Urinary bladder (tissue), 4 donors: ENCODE data around the gene OR5B12. TPM values are rescaled to one million over a fixed set of nuclear protein-coding genes. Genes with fewer than 3 reads are reported as not detected.

Source experiments
- DNase-seq: peaks from one replicate; pipeline ENCODE4 v3.0.0-alpha.2; 2015; ENCODE audit errors: extremely low spot score
- H3K27ac ChIP-seq: one replicate; pipeline ENCODE4 v1.5.1; 2013; ENCODE audit warnings: low read depth, mild to moderate bottlenecking, moderate library complexity
- H3K36me3 ChIP-seq: one replicate; pipeline ENCODE4 v1.6.1; 2013; ENCODE audit warnings: mild to moderate bottlenecking, moderate library complexity; ENCODE audit not compliant: insufficient read depth
- H3K4me1 ChIP-seq: one replicate; pipeline ENCODE4 v1.6.1; 2013; ENCODE audit warnings: mild to moderate bottlenecking, moderate library complexity; ENCODE audit not compliant: insufficient read depth
- H3K4me3 ChIP-seq: one replicate; pipeline ENCODE4 v1.5.1; 2013; ENCODE audit warnings: low read depth, low read length
- WGBS: extraction: QIAGEN DNeasy Blood & Tissue Kit; methylation state at CpG from one replicate; pipeline ENCODE4 v1.1.7; 2013; 5-methylcytosine and 5-hydroxymethylcytosine counted together
- polyA plus RNA-seq: library from polyadenylated mRNA; stranded (reverse); fragments of 200-250 nt; gene quantifications from one replicate; pipeline ENCODE4 v1.2.3, GENCODE V29; 2013
- total RNA-seq: library from RNA; depleted of rRNA; stranded (reverse); fragments of >200 nt; gene quantifications from one replicate; pipeline ENCODE4 v1.2.3, GENCODE V29; 2014
- donor health status: healthy with polysubstance abuse.
- donor health status: healthy.

The OR5B12 gene
- total RNA-seq (0.69 TPM), polyA plus RNA-seq (not detected)

DNA sequence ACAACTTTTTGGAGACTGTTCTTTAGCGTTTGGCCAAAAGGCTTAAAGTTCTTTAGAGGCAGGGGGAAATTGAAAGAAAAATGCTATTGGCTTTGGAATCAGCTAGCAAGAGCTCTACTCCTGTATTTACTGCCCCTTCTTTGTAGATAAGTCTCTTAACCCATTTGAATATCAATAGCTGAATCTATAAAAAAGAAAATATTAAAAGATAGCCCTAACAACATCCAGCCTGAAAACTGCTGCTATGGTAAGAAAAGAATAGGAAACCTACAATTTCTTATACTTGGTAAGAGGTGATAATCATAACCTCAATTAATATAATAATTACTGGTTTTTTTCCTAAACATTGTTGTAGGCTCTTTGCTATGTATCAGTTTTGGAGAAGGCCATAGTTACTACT, at the start of gene OR5B12:
Gene OR5B12 (minus strand): TSS at position 101 of the 400 bp plus-strand sequence. CDS start 2,085 bp downstream, outside the sequence.
- Histone ChIP-seq H3K4me3 (no peak within 1 kb of the TSS), H3K36me3 (no peaks in the 10 kb centered on the region), H3K4me1 (no peaks in the 10 kb centered on the region), H3K27ac (no peak within 1 kb of the TSS)
- 92% methylated on average over 1 of the region's 1 CpG for WGBS
- DNase-seq, result no peak

DNA sequence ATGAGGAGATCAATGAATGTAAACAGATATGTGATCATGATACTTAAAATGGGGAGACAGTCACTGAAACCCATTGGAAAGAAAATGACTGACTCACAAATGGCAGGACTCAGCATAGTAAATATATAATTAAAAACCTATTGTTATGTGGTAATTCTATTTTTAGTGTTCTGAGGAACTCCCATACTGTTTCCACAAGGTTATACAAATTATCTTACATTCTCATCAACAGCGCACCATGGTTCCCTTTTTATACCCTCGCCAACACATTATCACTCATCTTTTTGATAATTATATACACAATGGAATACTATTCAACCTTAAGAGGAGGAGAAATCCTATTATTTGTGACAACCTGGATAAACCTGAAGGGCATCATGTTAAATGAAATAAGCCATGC, 48.8 kb upstream of the OR5B12 start:
- Histone ChIP-seq H3K27ac (no peak overlapping the region), H3K36me3 (no peaks in the 10 kb centered on the region), H3K4me1 (no peaks in the 10 kb centered on the region), H3K4me3 (no peak overlapping the region)
- DNase-seq, result no peak
- WGBS, result 56% methylated on average over 2 of the region's 2 CpGs

DNA sequence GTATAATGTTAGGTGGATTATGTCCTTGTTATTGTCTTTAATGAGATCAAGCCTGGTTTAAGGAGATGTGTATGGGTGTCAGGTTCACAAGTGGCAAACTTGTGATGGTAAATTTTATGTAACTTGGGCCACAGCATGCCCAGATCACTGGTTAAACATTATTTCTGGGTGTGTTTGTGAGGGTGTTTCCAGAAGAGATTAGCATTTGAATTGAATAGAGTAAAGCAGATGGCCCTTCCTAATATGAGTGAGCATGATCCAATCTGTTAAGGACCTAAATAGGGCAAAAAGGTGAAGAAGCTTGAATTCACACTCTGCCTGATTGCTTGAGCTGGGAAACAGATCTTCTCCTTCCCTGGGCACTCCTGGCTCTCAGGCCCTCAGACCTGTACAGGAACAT, 45.1 kb upstream of the OR5B12 start:
- no peak for DNase-seq
- Histone ChIP-seq H3K4me1 (no peaks in the 10 kb centered on the region), H3K36me3 (no peaks in the 10 kb centered on the region), H3K4me3 (no peak overlapping the region), H3K27ac (no peak overlapping the region)

DNA sequence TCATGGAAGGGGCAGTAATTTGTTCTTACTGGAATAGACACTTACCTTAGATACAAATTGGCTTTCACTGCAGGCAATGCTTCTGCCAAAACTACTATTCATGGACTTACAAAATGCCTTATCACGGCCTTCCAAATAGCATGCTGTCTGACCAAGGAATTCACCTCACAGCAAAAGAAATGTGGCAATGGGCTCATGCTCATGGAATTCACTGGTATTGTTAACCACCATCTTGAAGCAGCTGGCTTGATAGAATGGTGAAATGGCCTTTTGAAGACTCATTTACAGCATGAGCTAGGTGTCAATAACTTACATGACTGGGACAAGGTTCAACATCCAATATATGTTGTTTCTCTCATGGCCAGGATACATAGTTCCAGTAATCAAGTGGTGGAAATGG, 43.9 kb upstream of the OR5B12 start:
- Histone ChIP-seq H3K4me1 (no peaks in the 10 kb centered on the region), H3K27ac (no peak overlapping the region), H3K36me3 (no peaks in the 10 kb centered on the region), H3K4me3 (no peak overlapping the region)
- WGBS, result 87% methylated on average over 1 of the region's 1 CpG
- DNase-seq, result no peak

DNA sequence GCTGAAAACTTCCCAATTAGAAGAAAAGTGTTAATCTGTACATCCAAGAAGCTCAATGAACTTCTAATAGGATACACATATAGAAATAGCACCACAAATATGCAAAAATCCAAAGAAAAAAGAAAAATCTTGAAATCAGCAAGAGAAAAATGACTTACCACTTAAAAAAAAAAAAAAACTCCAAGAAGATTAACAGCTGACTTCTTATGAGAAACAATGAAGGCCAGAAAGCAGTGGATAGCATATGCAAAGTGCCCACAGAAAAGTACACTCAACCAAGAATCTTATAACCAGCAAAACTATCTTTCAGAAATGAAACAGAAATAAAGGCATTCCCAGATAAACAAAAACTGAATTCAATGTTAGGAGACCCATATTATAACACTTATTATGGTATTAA, 29.9 kb upstream of the OR5B12 start:
- H3K4me1 ChIP-seq, result no peaks in the 10 kb centered on the region
- DNase-seq, result no peak
- no peak overlapping the region for H3K4me3 ChIP-seq
- no peak overlapping the region for H3K27ac ChIP-seq
- no peaks in the 10 kb centered on the region for H3K36me3 ChIP-seq

DNA sequence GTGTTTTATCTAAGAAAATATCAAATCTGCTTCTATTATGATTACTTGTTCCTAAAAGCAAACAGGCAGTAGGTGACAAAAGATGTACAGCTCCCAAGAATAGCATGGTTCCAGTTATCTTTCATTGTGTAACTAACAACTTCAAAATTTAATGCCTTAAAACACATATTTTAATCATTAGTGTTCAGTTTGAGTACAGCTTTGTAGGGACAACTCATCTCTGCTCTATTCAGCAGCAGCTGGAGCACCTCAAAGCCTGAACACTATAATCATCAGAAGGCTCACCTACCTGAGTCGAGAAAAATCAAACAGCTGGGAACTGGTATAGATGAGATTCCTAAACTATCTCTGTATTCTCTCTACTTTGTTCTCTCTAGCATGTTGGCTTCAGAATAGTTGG, 24.3 kb upstream of the OR5B12 start:
- Histone ChIP-seq H3K4me1 (no peaks in the 10 kb centered on the region), H3K36me3 (no peaks in the 10 kb centered on the region), H3K27ac (no peak overlapping the region), H3K4me3 (no peak overlapping the region)
- 74% methylated on average over 1 of the region's 1 CpG for WGBS
- no peak for DNase-seq

DNA sequence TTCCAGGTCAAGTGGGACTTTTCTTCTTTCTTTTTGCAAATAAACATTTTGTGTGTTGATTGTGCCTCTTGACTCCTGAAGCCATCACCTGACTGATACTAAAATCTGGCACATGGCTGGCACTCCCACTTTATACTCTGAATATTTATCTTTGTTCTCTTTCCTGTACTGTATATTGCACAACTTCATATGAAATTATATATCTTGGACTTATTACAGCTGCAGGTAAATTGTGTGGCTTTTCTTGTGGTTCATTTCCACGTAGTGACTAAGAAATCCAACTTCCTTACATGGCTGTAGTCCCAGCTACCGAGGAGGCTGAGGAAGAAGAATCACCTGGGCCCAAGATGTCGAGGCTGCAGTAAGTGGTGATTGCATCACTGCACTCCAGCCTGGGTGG, 23.7 kb upstream of the OR5B12 start:
- WGBS, result 66% methylated on average over 3 of the region's 3 CpGs
- Histone ChIP-seq H3K27ac (no peak overlapping the region), H3K36me3 (no peaks in the 10 kb centered on the region), H3K4me1 (no peaks in the 10 kb centered on the region), H3K4me3 (no peak overlapping the region)
- DNase-seq, result no peak

DNA sequence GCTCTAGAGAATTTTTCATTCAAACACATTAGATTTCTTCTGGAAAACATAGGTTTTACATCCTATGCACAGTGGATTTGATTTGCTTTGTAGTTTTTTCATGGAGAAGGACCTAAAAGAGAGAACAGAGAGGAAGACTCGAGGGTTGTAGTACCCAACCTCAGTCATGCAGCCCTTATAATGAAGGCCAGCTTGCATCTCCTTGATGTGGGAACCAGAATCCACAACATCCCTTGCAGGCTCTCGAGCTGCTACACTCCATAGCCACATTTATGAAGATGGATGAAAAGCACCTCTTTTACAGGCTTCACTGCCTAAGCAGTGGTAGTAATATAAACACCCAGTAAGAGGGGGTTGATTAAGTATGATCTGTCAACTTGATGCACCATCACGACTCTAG, 9.5 kb upstream of the OR5B12 start:
- H3K4me1 ChIP-seq, result no peaks in the 10 kb centered on the region

DNA sequence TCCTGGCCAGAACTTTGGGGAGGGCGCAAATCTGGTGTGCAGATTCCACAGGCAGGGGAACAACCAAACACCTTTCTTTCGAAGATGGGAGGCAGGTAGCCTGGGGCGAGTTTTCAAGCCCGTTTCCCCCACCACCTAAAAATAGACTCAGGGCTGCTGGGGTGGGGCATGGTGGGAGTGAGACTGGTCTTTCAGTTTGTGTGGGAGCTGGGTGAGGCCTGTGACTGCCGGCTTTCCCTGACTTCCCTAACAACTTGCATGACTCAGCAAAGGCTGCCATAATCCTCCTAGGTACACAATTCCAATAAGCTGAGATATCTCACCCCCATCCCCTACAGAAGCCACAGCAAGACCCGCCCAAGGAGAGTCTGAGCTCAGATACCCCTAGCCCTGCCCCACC, 4.3 kb upstream of the OR5B12 start:
- WGBS, result 84% methylated on average over 6 of the region's 6 CpGs
- Histone ChIP-seq H3K4me3 (no peak overlapping the region), H3K27ac (no peak overlapping the region), H3K36me3 (no peaks in the 10 kb centered on the region), H3K4me1 (no peaks in the 10 kb centered on the region)
- no peak for DNase-seq

More for the DNA sequence above, 9.5 kb upstream of the OR5B12 start:
- Histone ChIP-seq H3K36me3 (no peaks in the 10 kb centered on the region), H3K4me3 (no peak overlapping the region), H3K27ac (no peak overlapping the region)
- DNase-seq, result no peak
- 52% methylated on average over 3 of the region's 3 CpGs for WGBS

DNA sequence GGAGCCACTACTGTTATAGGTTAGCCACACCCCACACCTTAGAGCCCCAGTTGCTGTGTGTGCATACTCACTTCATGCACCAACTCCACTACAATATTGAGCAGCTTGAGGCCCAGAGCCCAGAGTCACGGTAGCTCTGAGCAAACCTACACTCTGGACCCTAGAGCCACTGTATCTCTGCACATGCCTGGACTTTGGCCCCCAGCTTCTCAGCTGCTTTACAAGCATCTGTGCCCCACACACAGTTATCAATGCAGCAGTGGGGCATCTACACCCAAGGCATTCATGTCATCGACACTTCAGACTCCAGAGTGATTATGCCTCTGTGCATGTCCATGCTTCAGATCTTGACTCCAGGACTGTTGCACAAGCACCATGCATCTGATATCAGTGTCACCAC, 2.3 kb upstream of the OR5B12 start:
- no peak overlapping the region for H3K27ac ChIP-seq
- H3K4me3 ChIP-seq, result no peak overlapping the region
- 89% methylated on average over 2 of the region's 2 CpGs for WGBS
- DNase-seq, result no peak
- H3K36me3 ChIP-seq, result no peaks in the 10 kb centered on the region
- no peaks in the 10 kb centered on the region for H3K4me1 ChIP-seq

DNA sequence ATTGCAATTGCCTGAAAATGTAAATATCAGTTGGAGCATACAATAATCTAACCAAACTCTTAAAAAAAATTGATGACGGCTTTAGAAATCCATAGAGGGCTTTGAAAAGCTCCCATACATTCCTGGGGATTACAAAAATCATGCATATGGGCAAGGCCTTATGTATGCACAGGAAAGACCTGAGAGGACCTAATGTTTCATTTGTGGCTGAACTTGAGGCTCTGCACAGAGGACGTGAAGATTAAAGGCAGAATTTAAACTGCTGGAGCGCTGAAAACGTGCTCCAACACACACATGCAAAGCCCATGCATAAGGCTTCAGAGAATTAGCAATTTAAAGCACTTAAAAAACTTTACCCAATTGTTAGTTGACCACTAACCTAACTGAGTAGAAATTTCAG, 3.5 kb downstream of the OR5B12 start:
- H3K4me3 ChIP-seq, result no peak overlapping the region
- no peak overlapping the region for H3K27ac ChIP-seq
- no peaks in the 10 kb centered on the region for H3K4me1 ChIP-seq
- DNase-seq, result no peak
- H3K36me3 ChIP-seq, result no peaks in the 10 kb centered on the region
- 37% methylated on average over 4 of the region's 4 CpGs for WGBS

DNA sequence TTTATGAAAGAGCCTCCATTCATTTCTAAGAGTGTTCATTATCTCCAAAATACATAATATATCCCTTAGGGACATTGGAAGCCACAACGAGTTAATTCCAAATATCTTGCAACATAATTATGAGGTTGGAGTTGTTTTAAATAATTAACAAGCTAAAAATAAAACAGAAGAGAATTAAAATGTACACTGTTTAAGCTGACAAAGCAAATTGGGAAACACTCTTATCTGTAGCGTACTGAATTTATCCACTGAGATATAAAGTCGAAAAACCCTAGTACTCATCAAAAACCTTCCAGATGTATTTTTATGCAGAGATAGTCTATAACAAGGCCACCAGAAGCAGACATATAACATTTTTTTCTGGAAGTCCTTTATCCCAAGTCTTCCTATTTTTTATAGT, 7.8 kb downstream of the OR5B12 start:
- Histone ChIP-seq H3K4me3 (no peak overlapping the region), H3K36me3 (no peaks in the 10 kb centered on the region), H3K4me1 (no peaks in the 10 kb centered on the region), H3K27ac (no peak overlapping the region)
- 78% methylated on average over 3 of the region's 3 CpGs for WGBS
- DNase-seq, result no peak

DNA sequence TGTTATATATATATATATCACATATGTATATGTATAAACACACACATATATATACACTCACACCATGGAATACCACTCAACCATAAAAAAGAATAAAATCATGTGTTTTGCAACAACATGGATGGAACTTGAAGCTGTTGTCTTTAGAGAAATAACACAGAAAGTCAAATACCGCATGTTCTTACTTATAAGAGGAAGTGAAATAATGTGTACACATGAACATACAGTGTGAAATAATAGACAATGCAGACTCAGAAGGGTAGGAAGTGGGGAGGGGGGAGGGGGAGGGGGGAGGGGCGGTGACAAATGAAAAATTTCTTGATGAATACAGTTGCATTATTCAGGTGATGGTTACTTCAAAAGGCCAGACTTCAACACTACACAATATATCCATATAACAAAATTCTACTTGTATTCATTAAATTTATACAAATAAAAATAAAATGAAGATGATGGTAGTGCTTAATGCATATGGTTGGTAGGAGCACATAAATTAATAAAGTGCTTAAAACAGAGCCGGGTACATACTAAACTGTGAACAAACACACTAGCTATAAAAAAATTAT, 8.3 kb downstream of the OR5B12 start:
- DNase-seq, result no peak

DNA sequence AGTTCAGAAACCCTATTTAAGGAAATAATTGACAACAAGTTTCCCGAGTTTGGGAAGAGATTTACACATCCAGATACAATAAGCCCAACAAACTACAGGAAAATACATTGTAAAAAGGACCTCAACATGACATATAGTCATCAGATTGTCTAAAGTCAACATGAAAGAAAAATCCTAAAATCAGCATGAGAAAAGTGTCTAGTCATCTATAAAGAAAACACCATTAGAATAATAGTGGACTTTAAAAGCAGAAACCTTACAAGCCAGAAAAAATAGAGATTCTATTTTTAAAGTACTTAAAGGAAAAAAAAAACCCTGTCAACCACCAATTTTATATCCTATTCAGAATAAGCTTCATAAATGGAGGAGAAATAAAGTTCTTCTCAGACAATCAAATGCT, 12.8 kb downstream of the OR5B12 start:
- no peaks in the 10 kb centered on the region for H3K4me1 ChIP-seq
- H3K36me3 ChIP-seq, result no peaks in the 10 kb centered on the region
- no peak overlapping the region for H3K27ac ChIP-seq
- 39% methylated on average over 1 of the region's 1 CpG for WGBS
- H3K4me3 ChIP-seq, result no peak overlapping the region
- no peak for DNase-seq

More for the DNA sequence above, 8.3 kb downstream of the OR5B12 start:
- WGBS, result 78% methylated on average over 3 of the region's 3 CpGs
- no peak overlapping the region for H3K4me3 ChIP-seq
- H3K36me3 ChIP-seq, result no peaks in the 10 kb centered on the region
- H3K27ac ChIP-seq, result no peak overlapping the region
- H3K4me1 ChIP-seq, result no peaks in the 10 kb centered on the region

DNA sequence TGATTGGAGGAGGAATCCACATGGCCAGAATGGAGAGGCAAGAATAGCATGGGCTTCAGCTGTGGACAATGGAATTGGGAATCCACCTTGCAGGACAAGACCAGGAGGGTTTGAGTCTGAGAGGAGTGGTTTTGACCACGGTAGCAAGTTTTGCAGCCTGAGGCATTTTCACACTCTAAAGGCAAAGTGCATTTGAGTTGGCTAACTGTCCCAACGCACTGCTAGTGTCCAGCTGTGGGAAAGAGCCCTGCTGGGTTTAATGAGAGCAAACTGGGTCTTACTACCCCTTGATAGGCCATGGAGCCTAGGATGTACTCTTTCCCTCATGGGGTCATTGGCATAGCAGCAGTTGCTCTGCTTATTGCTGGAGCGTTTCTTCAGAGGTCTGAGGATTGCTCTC, 14.0 kb downstream of the OR5B12 start, which contains the start of gene OR5B2:
Gene OR5B2 (minus strand): TSS at position 101 of the 400 bp plus-strand sequence. CDS start 4,860 bp downstream, outside the sequence.
- no peak for DNase-seq
- 64% methylated on average over 3 of the region's 3 CpGs for WGBS
- no peak within 1 kb of the TSS for H3K27ac ChIP-seq
- no peak within 1 kb of the TSS for H3K4me3 ChIP-seq
- no peaks in the 10 kb centered on the region for H3K36me3 ChIP-seq
- H3K4me1 ChIP-seq, result no peaks in the 10 kb centered on the region
